Nephron (organoid): ENCODE data around the gene ASB13.

Experiments used
- H3K27ac Mint-ChIP-seq, 3 experiments: 2 replicates each; pipeline ENCODE4 v1.8.0; 2020; ENCODE audit warnings: mixed read lengths in 3 of 3, mild to moderate bottlenecking in 2 of 3, moderate library complexity in 1 of 3
- H3K27me3 Mint-ChIP-seq: 2 replicates; pipeline ENCODE4 v1.8.0; 2021; ENCODE audit warnings: low read depth, mild to moderate bottlenecking, moderate library complexity, mixed read lengths
- H3K36me3 Mint-ChIP-seq: 2 replicates; pipeline ENCODE4 v1.8.0; 2020; ENCODE audit warnings: low read depth, mixed read lengths
- H3K4me1 Mint-ChIP-seq: 2 replicates; pipeline ENCODE4 v1.8.0; 2020; ENCODE audit warnings: mixed read lengths
- H3K4me3 Mint-ChIP-seq, 3 experiments: 2 replicates each; pipeline ENCODE4 v1.8.0; 2020; ENCODE audit warnings: mild to moderate bottlenecking in 3 of 3, mixed read lengths in 3 of 3, moderate library complexity in 2 of 3
- H3K9me3 Mint-ChIP-seq: 2 replicates; pipeline ENCODE4 v1.8.0; 2020; ENCODE audit warnings: mixed read lengths
- CTCF ChIP-seq, 3 experiments: fragments of 200-600 bp; sonication (generic); IDR thresholded peaks; one replicate each; pipeline ENCODE4 v1.5.0; 2021; ENCODE audit warnings: antibody characterized with exemption in 3 of 3; ENCODE audit not compliant: unreplicated experiment in 3 of 3

ASB13 gene

GRCh38 chr10:5681930-5682329, 15.5 kb upstream of the ASB13 start:
- H3K27me3 Mint-ChIP-seq = peaks cover 19% of the 10 kb centered on the region
- H3K36me3 Mint-ChIP-seq = no peaks in the 10 kb centered on the region
- no peak overlapping the region for H3K27ac Mint-ChIP-seq
- H3K9me3 Mint-ChIP-seq = no peaks in the 10 kb centered on the region
- no peak for TF ChIP-seq CTCF (IDR thresholded peaks at IDR 0.05; ENCODE audit: unreplicated experiment in 3 of 3)
- no peak overlapping the region for H3K4me3 Mint-ChIP-seq
- H3K4me1 Mint-ChIP-seq = peaks cover 19% of the 10 kb centered on the region

GRCh38 chr10:5679606-5680005, 13.2 kb upstream of the ASB13 start:
- no peak overlapping the region for H3K4me3 Mint-ChIP-seq
- H3K4me1 Mint-ChIP-seq = peaks cover 7% of the 10 kb centered on the region
- TF ChIP-seq CTCF (IDR thresholded peaks at IDR 0.05; ENCODE audit: unreplicated experiment in 3 of 3) = no peak
- peaks cover 2% of the 10 kb centered on the region for H3K9me3 Mint-ChIP-seq
- peaks cover 17% of the 10 kb centered on the region for H3K27me3 Mint-ChIP-seq
- H3K27ac Mint-ChIP-seq = no peak overlapping the region
- H3K36me3 Mint-ChIP-seq = peaks cover under 1% of the 10 kb centered on the region

GRCh38 chr10:5679037-5679435, 12.6 kb upstream of the ASB13 start:
- Mint-ChIP-seq H3K9me3 (peaks cover 8% of the 10 kb centered on the region), H3K36me3 (peaks cover 3% of the 10 kb centered on the region), H3K4me3 (no peak overlapping the region), H3K27ac (no peak overlapping the region), H3K27me3 (peaks cover 15% of the 10 kb centered on the region), H3K4me1 (peaks cover 1% of the 10 kb centered on the region)
- TF ChIP-seq CTCF (IDR thresholded peaks at IDR 0.05; ENCODE audit: unreplicated experiment in 3 of 3) = no peak

- TF ChIP-seq CTCF (IDR thresholded peaks at IDR 0.05; ENCODE audit: unreplicated experiment in 3 of 3) = no peak
- peaks cover 15% of the 10 kb centered on the region for H3K27me3 Mint-ChIP-seq
These were observed 12.1 kb upstream of the ASB13 start for GRCh38 chr10:5678397-5679036.

GRCh38 chr10:5670662-5671375, 4.4 kb upstream of the ASB13 start:
- no peak for TF ChIP-seq CTCF (IDR thresholded peaks at IDR 0.05; ENCODE audit: unreplicated experiment in 3 of 3)
- Mint-ChIP-seq H3K4me3 (no peak overlapping the region), H3K4me1 (peaks cover 11% of the 10 kb centered on the region), H3K27ac (no peak overlapping the region), H3K9me3 (peaks cover 12% of the 10 kb centered on the region), H3K27me3 (no peaks in the 10 kb centered on the region), H3K36me3 (peaks cover 3% of the 10 kb centered on the region)

More at GRCh38 chr10:5678397-5679036, 12.1 kb upstream of the ASB13 start:
- H3K36me3 Mint-ChIP-seq = peaks cover 3% of the 10 kb centered on the region
- no peak overlapping the region for H3K27ac Mint-ChIP-seq
- H3K9me3 Mint-ChIP-seq = peaks cover 9% of the 10 kb centered on the region
- no peak overlapping the region for H3K4me3 Mint-ChIP-seq
- no peaks in the 10 kb centered on the region for H3K4me1 Mint-ChIP-seq

- Mint-ChIP-seq H3K4me1 (peaks cover 16% of the 10 kb centered on the region), H3K36me3 (peaks cover 3% of the 10 kb centered on the region), H3K9me3 (peaks cover 10% of the 10 kb centered on the region), H3K27ac (no peak overlapping the region), H3K27me3 (no peaks in the 10 kb centered on the region), H3K4me3 (no peak overlapping the region)
- no peak for TF ChIP-seq CTCF (IDR thresholded peaks at IDR 0.05; ENCODE audit: unreplicated experiment in 3 of 3)
These were observed 3.2 kb upstream of the ASB13 start for GRCh38 chr10:5669604-5670003.
